LNCAP (cell line): Measurements from ENCODE around the gene TSPAN10.

Source experiments
- CTCF ChIP-seq: fragments of 450-650 bp; IDR thresholded peaks from 2 replicates; pipeline ENCODE4 v1.5.1; 2017; ENCODE audit warnings: mild to moderate bottlenecking

TSPAN10 gene

DNA sequence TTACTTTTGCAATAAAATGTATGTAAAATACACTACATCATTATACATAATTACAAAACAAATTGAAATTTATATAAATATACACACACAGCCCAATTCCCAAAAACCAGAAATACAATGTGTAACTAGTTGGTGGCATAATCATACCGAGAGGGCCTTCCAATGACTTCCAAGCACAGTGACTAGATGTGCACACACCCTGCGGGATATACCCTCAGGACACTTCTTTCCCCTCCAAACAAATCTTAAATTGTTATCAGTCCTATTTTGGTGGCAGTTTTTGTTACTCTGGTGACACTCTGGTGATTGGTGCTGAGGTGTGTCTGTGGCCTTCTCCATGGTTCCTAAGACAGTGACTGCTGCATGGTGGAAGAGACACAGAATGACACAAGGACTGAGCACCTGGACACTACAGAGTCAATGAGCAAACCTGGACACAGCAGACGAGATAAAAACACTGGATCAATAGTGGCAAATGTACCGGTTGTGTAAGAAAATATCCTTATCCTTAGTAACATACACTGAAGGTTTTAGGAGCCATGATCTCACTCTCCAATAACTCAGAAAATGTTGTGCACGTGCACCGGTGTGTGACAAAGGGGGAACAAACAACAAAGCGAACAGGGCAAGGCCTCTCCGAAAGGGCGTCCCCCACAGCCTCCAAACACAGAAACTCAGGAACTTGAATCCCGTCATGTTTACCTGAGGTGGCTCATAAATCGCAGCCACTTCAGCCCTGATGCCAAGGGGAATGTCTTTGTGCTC lies 33.0 kb upstream of the TSPAN10 start:
- TF ChIP-seq CTCF: no peak

- no peak for TF ChIP-seq CTCF
These were observed 29.6 kb upstream of the TSPAN10 start for GRCh38 chr17:81607431-81607830.

DNA sequence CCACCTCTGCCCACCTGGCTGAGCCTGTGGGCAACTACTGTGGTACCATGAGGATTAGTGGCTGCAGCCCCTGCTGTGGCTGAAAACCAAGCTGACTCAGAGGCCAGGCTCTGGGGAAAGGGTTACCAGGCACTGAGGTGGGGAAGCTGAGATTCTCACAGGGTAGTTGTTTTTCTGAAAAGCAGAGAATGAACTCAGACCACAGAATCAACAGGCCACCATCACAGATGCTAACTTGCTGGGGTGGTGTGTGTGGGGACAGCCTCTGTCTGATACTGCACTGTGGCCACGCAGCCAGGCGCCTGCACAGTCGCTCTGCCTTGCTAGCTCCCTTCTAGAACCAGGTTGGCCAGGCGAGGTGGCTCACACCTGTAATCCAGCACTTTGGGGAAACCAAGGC lies 28.9 kb upstream of the TSPAN10 start:
- TF ChIP-seq CTCF: no peak

GRCh38 chr17:81608605-81609004 lies 28.4 kb upstream of the TSPAN10 start:
- TF ChIP-seq CTCF: no peak

DNA sequence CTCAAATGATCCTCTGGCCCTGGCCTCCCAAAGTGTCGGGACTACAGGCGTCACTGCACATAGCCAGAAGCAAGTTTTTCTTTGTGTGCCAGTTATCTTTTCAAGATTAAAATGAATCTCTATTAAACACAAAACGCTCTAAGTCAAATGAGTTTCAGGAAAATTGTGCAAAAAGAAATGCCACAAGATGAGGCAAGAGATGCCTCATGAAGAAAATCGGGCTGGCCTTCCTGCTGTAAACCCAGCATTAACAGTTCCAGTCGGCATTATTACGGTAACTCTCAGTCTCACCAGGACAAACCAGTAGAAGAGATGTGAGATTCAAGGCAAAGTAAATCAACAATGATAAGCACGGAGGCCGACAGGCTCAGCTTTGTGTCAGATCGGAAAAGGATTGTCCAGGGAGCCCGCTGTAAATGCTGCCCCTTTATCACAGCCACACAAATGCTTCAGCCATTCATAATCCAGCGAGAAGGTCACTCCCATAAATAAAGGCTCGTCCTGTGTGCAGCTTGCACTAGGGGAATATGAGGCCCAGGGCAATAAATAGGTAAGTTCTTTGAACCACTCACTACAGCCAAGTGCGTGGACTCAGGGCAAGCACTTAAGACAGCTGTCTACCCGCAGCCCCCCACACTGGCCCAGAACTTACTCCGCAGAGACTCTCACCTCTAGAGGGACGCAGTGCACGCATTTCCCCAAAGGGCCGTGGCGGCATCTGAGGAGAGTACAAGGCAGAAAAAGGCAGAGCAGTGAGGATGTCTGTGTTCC lies 27.3 kb upstream of the TSPAN10 start:
- TF ChIP-seq CTCF: no peak

DNA sequence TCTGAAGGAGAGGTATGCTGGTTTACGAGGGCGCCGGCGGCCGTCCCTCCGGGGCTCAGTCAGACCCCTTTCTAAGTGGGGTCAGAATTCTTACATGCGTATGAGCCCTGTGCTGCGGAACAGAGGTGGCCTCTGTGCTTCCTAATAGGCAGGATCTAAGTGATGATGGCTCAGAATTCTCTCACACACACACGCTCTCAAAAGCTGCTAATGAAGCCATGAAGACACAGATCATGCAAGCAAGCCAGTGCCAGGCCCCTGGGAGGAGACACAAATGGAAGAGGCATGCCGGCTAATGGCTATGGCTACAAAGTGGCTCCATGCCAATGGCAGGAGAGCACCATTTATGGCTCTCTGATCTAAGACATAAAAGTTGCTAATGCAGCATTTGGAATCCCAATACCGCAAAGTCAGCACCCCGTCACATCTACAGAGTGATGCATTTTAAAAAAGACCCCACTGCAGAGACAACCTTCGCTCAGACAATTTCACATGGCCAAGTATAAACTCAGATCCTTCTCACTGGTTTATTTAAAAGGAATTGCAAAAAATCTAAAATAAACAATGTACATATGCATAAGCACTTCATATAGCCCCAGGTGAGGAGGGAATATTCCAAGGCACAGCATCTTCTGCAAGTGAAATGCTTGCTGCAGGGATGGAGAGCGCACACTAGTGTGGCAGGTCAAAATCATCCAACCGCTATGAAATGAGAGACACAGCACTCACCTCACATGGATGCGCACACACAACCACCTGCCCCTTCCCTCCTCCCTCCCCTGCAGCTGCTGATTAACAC lies 24.6 kb upstream of the TSPAN10 start:
- no peak for TF ChIP-seq CTCF

- TF ChIP-seq CTCF: no peak
These were observed 21.5 kb upstream of the TSPAN10 start for GRCh38 chr17:81615401-81615930.
